GM19324 (cell line): Measurements from ENCODE around the gene PROSER3.
"Not testable (repeated sequence)": the region's sequence is repeated elsewhere in the genome, so short reads cannot be mapped to it uniquely, and the experiment has no call there.

ENCODE experiments used
- ATAC-seq: cut with Tn5 transposase; IDR thresholded peaks from one replicate; pipeline ENCODE4 v1.9.1; 2021; ENCODE audit warnings: mild to moderate bottlenecking, moderate library complexity; ENCODE audit not compliant: unreplicated experiment, low FRiP score

PROSER3 gene

DNA sequence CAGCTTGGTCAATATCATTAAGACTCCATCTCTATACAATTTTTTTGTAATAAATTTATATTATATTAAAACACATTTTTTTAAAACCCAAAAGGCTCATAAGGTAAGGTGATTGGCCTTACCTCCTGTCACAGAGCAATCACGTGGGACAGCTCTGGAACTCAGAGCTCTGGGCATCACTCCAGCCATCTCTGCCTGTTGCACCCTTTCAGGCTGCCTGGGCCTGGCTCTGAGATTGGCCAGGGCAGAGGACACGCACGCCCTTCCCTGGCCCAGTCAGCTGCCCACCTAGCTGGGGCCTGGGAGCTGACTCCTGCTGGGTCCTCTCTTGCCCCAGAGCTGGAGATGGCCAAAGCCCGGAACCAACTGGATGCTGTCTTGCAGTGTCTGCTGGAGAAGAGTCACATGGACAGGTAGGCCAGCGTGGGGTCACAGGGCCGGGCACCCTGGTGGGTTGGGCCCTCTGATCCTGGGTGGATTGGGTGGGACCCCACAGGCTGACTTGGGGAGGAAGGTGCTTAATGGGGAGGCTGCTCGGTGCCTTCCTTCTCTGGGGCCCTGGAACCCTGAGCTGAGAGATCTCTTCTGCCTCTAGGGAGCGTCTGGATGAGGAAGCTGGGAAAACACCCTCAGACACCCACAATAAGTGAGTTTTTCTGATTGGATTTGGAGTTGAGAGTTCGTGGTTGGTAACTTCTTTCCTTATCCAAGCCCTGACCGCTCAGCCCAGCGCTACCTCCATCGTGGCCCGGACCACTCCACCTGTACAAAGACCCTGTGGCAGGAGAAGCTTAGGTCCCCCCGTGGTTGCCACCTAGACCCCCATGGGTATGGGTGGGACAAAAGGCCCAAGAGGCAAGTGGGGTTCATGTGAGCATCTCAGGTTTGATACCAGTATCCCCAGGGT, 5.9 kb upstream of the PROSER3 start:
- no peak for ATAC-seq

DNA sequence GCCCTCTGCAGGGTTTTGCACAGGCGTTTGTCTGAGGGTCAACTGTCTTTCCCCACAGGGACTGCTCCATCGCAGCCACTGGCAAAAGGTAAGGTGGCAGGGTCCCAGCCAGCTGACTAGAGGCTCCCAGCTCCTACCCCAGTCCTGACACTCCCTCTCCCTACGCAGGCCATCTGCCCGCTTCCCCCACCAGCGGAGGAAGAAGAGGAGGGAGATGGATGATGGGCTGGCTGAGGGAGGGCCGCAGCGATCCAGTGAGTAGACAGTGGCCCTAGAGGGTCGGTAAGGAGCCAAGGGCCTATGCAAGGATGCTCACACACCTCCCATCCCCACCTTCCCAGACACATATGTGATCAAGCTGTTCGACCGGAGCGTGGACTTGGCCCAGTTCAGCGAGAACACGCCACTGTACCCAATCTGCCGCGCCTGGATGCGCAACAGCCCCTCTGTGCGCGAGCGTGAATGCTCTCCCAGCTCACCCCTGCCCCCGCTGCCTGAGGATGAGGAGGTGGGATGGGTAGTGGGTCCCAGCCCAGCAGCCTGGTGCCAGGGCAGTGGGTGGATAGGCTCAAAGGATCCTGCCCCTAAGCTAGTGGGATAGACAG, 5.1 kb upstream of the PROSER3 start:
- ATAC-seq = no peak

- ATAC-seq = no peak
These were observed 4.2 kb upstream of the PROSER3 start for GRCh38 chr19:35753634-35754369.

GRCh38 chr19:35754370-35755130, 3.4 kb upstream of the PROSER3 start:
- ATAC-seq = no peak

DNA sequence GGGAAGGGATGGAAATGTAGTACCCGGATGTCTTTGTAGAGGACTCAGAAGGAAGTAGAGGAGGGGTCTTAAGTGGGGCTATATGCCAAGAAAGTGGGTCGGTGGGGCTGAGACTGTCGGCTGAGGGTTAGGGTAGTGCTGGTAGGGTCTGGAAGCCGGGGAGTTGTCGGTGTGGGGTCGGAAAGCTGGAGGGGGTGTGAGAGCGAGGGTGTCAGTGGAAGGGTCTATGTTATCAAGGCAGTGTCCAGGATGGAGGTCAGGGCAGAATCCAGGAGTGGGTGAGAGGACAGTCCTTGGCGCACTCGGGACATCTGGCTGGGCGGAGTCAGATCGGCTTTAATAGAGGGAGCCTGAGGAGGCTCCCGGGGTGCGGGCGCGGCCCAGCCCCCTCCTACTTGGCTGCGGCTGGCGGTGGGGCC, 2.8 kb upstream of the PROSER3 start:
- ATAC-seq = no peak

- ATAC-seq = no peak
These were observed 2.2 kb upstream of the PROSER3 start for GRCh38 chr19:35755550-35756376.

- no peak for ATAC-seq
These were observed 1.4 kb upstream of the PROSER3 start, which contains the start of gene HSPB6 for GRCh38 chr19:35756377-35757230. HSPB6 (minus strand) TSS chr19:35757029; CDS start chr19:35757008, 21 bp downstream.

DNA sequence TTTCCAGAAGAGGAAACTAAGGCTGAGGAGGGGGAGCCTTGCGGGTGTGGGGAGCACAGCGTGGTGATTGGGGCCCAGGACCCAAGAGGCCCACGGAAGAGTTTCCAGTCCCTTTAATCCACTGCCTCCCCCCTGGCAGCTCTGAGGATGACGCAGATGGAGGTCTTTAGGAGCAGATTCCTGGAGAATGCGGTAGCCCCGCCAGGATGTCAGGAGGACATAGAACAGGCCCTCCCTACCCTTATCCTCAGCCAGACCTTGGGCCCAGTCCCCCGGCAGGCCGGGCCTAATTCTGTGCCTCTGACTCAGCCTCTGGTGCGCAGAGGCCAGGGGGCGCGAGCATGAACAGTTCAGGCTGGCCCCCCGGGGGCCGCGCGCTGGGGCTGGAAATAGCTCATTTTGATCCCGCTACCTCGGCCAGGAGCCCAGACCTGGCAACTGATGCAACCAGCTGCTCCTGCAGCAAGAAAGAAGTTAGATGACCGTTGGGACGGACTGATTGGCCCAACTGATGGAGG, 686 bp upstream of the PROSER3 start:
- no peak for ATAC-seq

DNA sequence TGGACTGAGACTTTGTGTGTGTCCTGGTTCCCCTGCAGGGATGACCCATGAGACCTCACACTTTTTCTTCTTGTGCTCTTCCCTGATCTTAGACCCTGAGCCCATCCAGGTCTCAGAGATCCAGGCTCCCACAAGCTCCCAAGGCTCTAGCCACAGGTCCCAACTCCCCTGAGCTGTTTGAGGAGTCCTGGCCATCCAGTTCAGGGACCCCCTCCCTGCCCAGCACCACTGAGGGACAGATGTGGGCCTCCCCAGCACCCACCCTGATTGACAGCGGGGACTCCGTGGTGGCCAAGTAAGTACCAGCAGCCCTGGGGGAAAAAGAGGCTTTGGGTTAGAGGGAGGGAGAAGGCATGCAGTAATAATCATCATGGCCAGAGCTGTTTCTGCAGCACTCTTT, 1.7 kb downstream of the PROSER3 start:
- ATAC-seq = no peak

- no peak for ATAC-seq
These were observed 2.9 kb downstream of the PROSER3 start for GRCh38 chr19:35760711-35761349.

- ATAC-seq = no peak
These were observed 6.7 kb downstream of the PROSER3 start for GRCh38 chr19:35764432-35765315.

DNA sequence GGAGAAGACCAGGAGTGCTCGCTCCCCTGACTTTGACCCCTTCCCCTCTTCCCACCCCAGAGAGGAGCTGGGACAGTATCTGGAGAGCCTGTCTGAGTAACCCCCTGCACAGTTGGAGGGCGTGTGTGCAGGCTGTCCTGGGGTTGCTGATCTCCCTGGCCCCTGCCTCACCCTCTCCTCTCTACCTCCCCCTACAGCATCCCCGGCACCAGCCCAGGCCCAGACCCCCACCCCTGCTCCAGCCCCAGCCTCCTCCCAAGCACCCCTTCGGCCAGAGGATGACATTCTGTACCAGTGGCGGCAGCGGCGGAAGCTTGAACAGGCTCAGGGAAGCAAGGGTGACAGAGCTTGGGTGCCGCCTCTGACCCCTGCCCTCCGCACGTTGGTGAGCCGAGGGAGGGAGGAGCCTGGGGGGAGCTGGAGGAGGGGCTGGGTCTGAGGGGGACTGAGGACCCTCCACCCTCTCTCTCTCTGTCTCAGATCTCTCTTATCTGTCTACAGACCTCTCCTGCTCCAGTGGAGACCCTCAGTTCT, 8.7 kb downstream of the PROSER3 start:
- no peak for ATAC-seq

- ATAC-seq = no peak
These were observed 9.5 kb downstream of the PROSER3 start for GRCh38 chr19:35767288-35768081.

GRCh38 chr19:35768082-35768421, 10.1 kb downstream of the PROSER3 start:
- ATAC-seq = no peak

DNA sequence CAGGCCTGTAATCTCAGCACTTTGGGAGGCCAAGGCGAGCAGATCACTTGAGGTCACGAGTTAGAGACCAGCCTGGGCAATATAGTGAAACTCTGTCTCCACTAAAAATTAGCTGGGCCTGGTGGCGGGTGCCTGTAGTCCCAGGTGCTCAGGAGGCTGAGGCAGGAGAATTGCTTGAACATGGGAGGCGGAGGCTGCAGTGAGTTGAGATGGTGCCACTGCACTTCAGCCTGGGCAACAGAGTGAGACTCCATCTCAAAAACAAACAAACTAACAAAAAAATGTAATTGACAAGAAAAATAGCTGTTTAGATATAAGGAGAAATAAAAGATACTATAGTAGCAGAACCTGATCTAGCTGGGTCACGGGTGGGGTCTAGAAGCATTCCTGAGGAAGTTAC, 14.4 kb downstream of the PROSER3 start:
- ATAC-seq = not testable (repeated sequence)
